K562 (cell line): ENCODE measurements around the gene RUNX3.

ENCODE experiments used
- CBX5 ChIP-seq: IDR thresholded peaks from 2 replicates; pipeline ENCODE4 v1.6.1; 2014; ENCODE audit warnings: low read depth, borderline replicate concordance
- CTCF ChIP-seq, 3 experiments: IDR thresholded peaks in 2 of 3; conservative IDR thresholded peaks in 1 of 3; 2 replicates each; pipeline ENCODE4 v1.5.1; 2011 to 2012; ENCODE audit warnings: low read length in 3 of 3, mild to moderate bottlenecking in 3 of 3, control low read depth in 2 of 3, improper control_type of control experiment in 1 of 3, inconsistent platforms in 1 of 3, low read depth in 1 of 3, mixed read lengths in 1 of 3, moderate library complexity in 1 of 3; ENCODE audit not compliant: insufficient read depth in 2 of 3
- FOXA1 ChIP-seq: fragments of 450-650 bp; IDR thresholded peaks from 2 replicates; pipeline ENCODE4 v1.6.1; 2016; ENCODE audit warnings: mild to moderate bottlenecking, borderline replicate concordance
- NR2C1 ChIP-seq, 2 experiments: fragments of 450-650 bp; IDR thresholded peaks; 2 replicates each; pipeline ENCODE4 v1.6.1; 2017; ENCODE audit warnings: mild to moderate bottlenecking in 2 of 2, antibody characterized with exemption in 1 of 2, inconsistent platforms in 1 of 2, missing compliant biosample characterization in 1 of 2, missing genetic modification characterization in 1 of 2
- POLR2A ChIP-seq: fragments of 450-650 bp; conservative IDR thresholded peaks from 2 replicates; pipeline ENCODE4 v1.6.1; 2016
- SRF ChIP-seq, 2 experiments: fragments of 250-450, 450-650 bp in 1 of 2; sonication (Bioruptor Pico) in 1 of 2; sonication (generic) in 1 of 2; formaldehyde crosslinking; IDR thresholded peaks; 2 replicates each; pipeline versions ENCODE4 v1.5.0 to v1.5.1; 2020 to 2022; ENCODE audit warnings: mild to moderate bottlenecking in 1 of 2, missing genetic modification reagents in 1 of 2
- TBP ChIP-seq: optimal IDR thresholded peaks from 2 replicates; pipeline ENCODE3; 2011; ENCODE audit warnings: low read depth, low read length, improper control_type of control experiment
- ZZZ3 ChIP-seq: fragments of 450-650 bp; IDR thresholded peaks from 2 replicates; pipeline ENCODE4 v1.6.1; 2016; ENCODE audit warnings: antibody characterized with exemption, mild to moderate bottlenecking, moderate library complexity

GRCh38 chr1:24899581-24900485 lies 30.2 kb downstream of the RUNX3 start:
- TF ChIP-seq CBX5 (no peak), CTCF (IDR thresholded peaks at IDR 0.05 in 2 of 3, conservative IDR thresholded peaks at IDR 0.05 in 1 of 3; ENCODE audit: insufficient read depth in 2 of 3, low read depth in 1 of 3, low read length in 3 of 3) (no peak), TBP (no peak), FOXA1 (no peak), SRF (CRISPR knock-in tag; IDR thresholded peaks at IDR 0.05) (no peak), ZZZ3 (no peak), POLR2A (no peak), NR2C1 (IDR thresholded peaks at IDR 0.05) (no peak), NR2C1 (tag; IDR thresholded peaks at IDR 0.05) (no peak)
